ENCODE measurements around the gene RSBN1. TPM values are rescaled to one million over a fixed set of nuclear protein-coding genes. Genes with fewer than 3 reads are reported as not detected.

RSBN1 gene
- total RNA-seq, 1 experiment from 2014 or later, result 16.6 TPM

GRCh38 chr1:113788802-113789201 is 23.5 kb downstream of the RSBN1 start:
- TF ChIP-seq ELF1 (IDR thresholded peaks at IDR 0.05; ENCODE audit: borderline replicate concordance, low read depth) (no peak), CBX3 (IDR thresholded peaks at IDR 0.05; ENCODE audit: low read depth) (no peak), FOSL1 (IDR thresholded peaks at IDR 0.05; ENCODE audit: low read depth) (no peak), CEBPB (IDR thresholded peaks at IDR 0.05; ENCODE audit: low read depth) (no peak), EZH2 (IDR thresholded peaks at IDR 0.05) (no peak), ZBTB33 (IDR thresholded peaks at IDR 0.05; ENCODE audit: extremely low read depth, insufficient replicate concordance, low read length) (no peak), EGR1 (IDR thresholded peaks at IDR 0.05; ENCODE audit: low read depth) (no peak), REST (IDR thresholded peaks at IDR 0.05; ENCODE audit: low read depth) (no peak), ZFX (IDR thresholded peaks at IDR 0.05) (no peak), TCF7L2 (IDR thresholded peaks at IDR 0.05; ENCODE audit: borderline replicate concordance, extremely low read depth, insufficient read depth, insufficient read length) (no peak), SRF (IDR thresholded peaks at IDR 0.05; ENCODE audit: low read depth) (no peak), RAD21 (IDR thresholded peaks at IDR 0.05; ENCODE audit: low read depth) (no peak), ZNF274 (IDR thresholded peaks at IDR 0.05; ENCODE audit: low read depth, low read length) (no peak), SIN3A (IDR thresholded peaks at IDR 0.05; ENCODE audit: low read depth) (no peak)
- Histone ChIP-seq H3K4me2 (ENCODE audit: low read length) (no peak overlapping the region), H3K4me3 (replicated peaks in 1 of 2; ENCODE audit: low read depth in 1 of 2, low read length in 2 of 2) (no peak overlapping the region), H3K9me2 (ENCODE audit: insufficient read depth) (no peaks in the 10 kb centered on the region), H3K79me2 (ENCODE audit: insufficient read depth, low read length) (peaks cover 30% of the 10 kb centered on the region), H3K36me3 (ENCODE audit: control insufficient read depth in 1 of 2, insufficient read depth in 2 of 2, low read length in 2 of 2) (no peaks in the 10 kb centered on the region), H4K20me1 (ENCODE audit: insufficient read depth) (no peaks in the 10 kb centered on the region), H3K9ac (ENCODE audit: low read length) (no peak overlapping the region), H3K27ac (ENCODE audit: low read depth, low read length) (no peak overlapping the region), H2AFZ (ENCODE audit: low read depth, low read length, poor library complexity, severe bottlenecking) (no peak overlapping the region), H3K9me3 (ENCODE audit: control insufficient read depth in 1 of 2, insufficient read depth in 1 of 2, low read depth in 1 of 2, low read length in 2 of 2) (no peaks in the 10 kb centered on the region), H3K4me1 (ENCODE audit: control insufficient read depth in 1 of 2, insufficient read depth in 2 of 2, low read length in 2 of 2) (peaks cover 3 to 18% of the 10 kb centered on the region in 2 experiments), H3K27me3 (ENCODE audit: insufficient read depth, low read length) (no peaks in the 10 kb centered on the region)
- ChIA-PET RAD21 (ENCODE audit: low non-redundant PET in 1 of 2, low total read pairs in 2 of 2, uncharacterized antibody in 2 of 2, unreplicated experiment in 2 of 2) (interaction anchor here in 1 of 2 experiments (0.7 kb wide), 1 partner anchor 647 kb away, joined by 5 read pairs; no protein-coding TSS in a partner anchor), CTCF (no interaction called here), POLR2A (interaction anchor here (1.2 kb wide), 1 partner anchor 11 kb away, joined by 3 read pairs; no protein-coding TSS in a partner anchor)
- intact Hi-C loops (cut with micrococcal nuclease), result no loop called here
- ATAC-seq (no peak), DNase-seq (ENCODE audit: low read depth, low spot score) (no peak)
- BruUV-seq (replicated peaks), result no TSS peak
